Esophagus squamous epithelium (tissue), 5 donors: Measurements from ENCODE around the gene RELL1. TPM values are rescaled to one million over a fixed set of nuclear protein-coding genes. Genes with fewer than 3 reads are reported as not detected.

Source experiments
- DNase-seq: peaks from one replicate; lab custom pipeline; 2025; lab: John Stamatoyannopoulos, UW
- H3K27ac ChIP-seq, 4 donors: fragments of 200-600 bp; sonication (generic); one replicate each; pipeline ENCODE4 v1.5.1; 2016 to 2019; ENCODE audit warnings: mild to moderate bottlenecking in 1 of 4
- H3K27me3 ChIP-seq, 4 donors: fragments of 200-600 bp; sonication (generic); 1 replicate in 3 of 4; 2 replicates in 1 of 4; pipeline versions ENCODE4 v1.5.1 to v1.6.0; 2017 to 2021; ENCODE audit warnings: antibody characterized with exemption in 1 of 4
- H3K36me3 ChIP-seq, 3 donors: fragments of 200-600 bp; sonication (generic); one replicate each; pipeline ENCODE4 v1.5.1; 2016 to 2019
- H3K4me1 ChIP-seq, 3 donors: fragments of 200-600 bp; sonication (generic); one replicate each; pipeline ENCODE4 v1.5.1; 2017 to 2019
- H3K4me3 ChIP-seq, 4 donors: fragments of 200-600 bp; sonication (generic); 1 replicate in 3 of 4; 2 replicates in 1 of 4; pipeline ENCODE4 v1.5.1; 2016 to 2019; ENCODE audit warnings: mild to moderate bottlenecking in 2 of 4, moderate library complexity in 1 of 4
- H3K9me3 ChIP-seq, 3 donors: fragments of 200-600 bp; sonication (generic); one replicate each; pipeline ENCODE4 v1.5.1; 2016 to 2019
- CTCF ChIP-seq, 6 experiments: fragments of 450-650 bp in 4 of 6; fragments of 200-600 bp in 2 of 6; sonication (generic) in 2 of 6; IDR thresholded peaks; one replicate each; pipeline ENCODE4 v1.5.1; 2016 to 2019; ENCODE audit warnings: antibody characterized with exemption in 6 of 6, mild to moderate bottlenecking in 4 of 6, moderate library complexity in 4 of 6
- POLR2A ChIP-seq, 4 donors: fragments of 450-650 bp; IDR thresholded peaks; one replicate each; pipeline ENCODE4 v1.6.1; 2017; ENCODE audit warnings: antibody characterized with exemption in 4 of 4, mild to moderate bottlenecking in 4 of 4, moderate library complexity in 3 of 4
- WGBS, 2 donors: methylation state at CpG; one replicate each; pipeline ENCODE4 v1.1.5; 2018; 5-methylcytosine and 5-hydroxymethylcytosine counted together
- intact Hi-C: fragments of 100-400 bp; cut with DNase I; formaldehyde crosslinking; loops from one replicate; pipeline ENCODE4 v1.15.0; 2022
- total RNA-seq, 4 donors: library from RNA; depleted of rRNA; stranded (reverse); fragments of >200 nt; gene quantifications; one replicate each; pipeline ENCODE4 v1.1.0, GENCODE V29; 2016
- donor health status: DM: yes; HTN: yes; CAD: no.

The RELL1 gene
- total RNA-seq, 4 donors from 2014 or later = 20.3 to 49.0 (median 32.6) TPM

- H3K27me3 ChIP-seq = no peaks in the 10 kb centered on the region
- 73 to 91% methylated on average over 6 to 7 of the region's 7 CpGs for WGBS, 2 donors
- peak overlapping the region in 3 of 4 donors; percentile 12 to 64 (median 39) for H3K27ac ChIP-seq
- H3K4me1 ChIP-seq = peaks cover 25 to 82% (median 54%) of the 10 kb centered on the region in 3 donors
- no peaks in the 10 kb centered on the region for H3K36me3 ChIP-seq
- intact Hi-C loops = no loop called here
- no peak overlapping the region for H3K4me3 ChIP-seq
- no peak for TF ChIP-seq CTCF (IDR thresholded peaks at IDR 0.05)
- no peak for TF ChIP-seq POLR2A (IDR thresholded peaks at IDR 0.05)
- no peak for DNase-seq
- H3K9me3 ChIP-seq = no peaks in the 10 kb centered on the region
These were observed 22.6 kb downstream of the RELL1 start for GRCh38 chr4:37663552-37663951.

DNA sequence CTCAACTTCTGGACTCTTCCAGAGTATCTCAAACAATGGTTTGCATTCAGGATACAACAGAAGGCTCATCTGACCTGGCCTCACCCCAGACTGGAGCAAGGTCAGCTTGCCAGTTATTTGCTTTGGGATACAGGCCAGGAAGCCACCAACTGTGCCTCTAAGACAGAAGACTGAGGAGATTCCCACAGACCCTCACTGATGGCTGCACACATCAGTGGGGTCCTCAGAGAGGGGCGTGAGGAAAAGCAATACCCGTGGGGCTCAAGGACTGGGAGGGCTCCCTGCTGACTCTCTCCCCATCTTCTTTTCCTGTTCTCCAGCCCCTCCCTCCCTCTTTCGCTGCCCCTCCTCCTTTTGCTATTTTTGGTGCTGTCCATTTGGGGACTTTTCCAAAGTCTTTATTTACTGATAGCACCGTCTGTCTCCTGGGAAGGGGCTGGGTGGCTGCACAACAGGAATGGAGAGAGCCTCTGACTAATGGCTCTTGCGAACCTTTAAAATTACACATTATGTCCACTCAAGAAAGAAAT is 23.2 kb downstream of the RELL1 start:
- no peak overlapping the region for H3K4me3 ChIP-seq
- DNase-seq = no peak
- H3K4me1 ChIP-seq = peaks cover 25 to 80% (median 54%) of the 10 kb centered on the region in 3 donors
- H3K27me3 ChIP-seq = no peaks in the 10 kb centered on the region
- H3K9me3 ChIP-seq = no peaks in the 10 kb centered on the region
- no peaks in the 10 kb centered on the region for H3K36me3 ChIP-seq
- intact Hi-C loops = no loop called here
- 37 to 78% methylated on average over 3 to 4 of the region's 5 CpGs for WGBS, 2 donors
- peak overlapping the region in 3 of 4 donors; percentile 6 to 64 (median 49) for H3K27ac ChIP-seq
- TF ChIP-seq POLR2A (IDR thresholded peaks at IDR 0.05) (no peak), CTCF (IDR thresholded peaks at IDR 0.05) (no peak)

DNA sequence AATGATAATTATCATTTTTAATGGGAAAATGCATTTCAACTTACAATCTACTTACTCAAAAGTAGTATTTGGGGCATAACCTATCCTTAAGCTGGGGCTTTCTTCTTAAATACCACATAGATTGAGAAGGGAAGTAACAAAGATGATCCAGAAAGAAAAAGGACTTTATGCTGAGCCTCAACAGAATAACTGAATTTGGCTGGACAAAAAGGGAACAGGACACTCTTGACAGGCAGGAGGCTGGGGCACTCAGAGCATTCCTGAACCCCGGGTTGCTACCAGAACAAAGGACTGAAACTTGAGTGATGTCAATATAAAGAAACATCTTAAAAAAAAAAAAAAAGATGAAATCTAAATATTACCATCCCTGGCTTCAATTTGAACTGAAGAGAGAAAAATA is 23.9 kb downstream of the RELL1 start:
- H3K4me1 ChIP-seq = peaks cover 25 to 73% (median 48%) of the 10 kb centered on the region in 3 donors
- H3K9me3 ChIP-seq = no peaks in the 10 kb centered on the region
- no peak for DNase-seq
- TF ChIP-seq CTCF (IDR thresholded peaks at IDR 0.05) (no peak), POLR2A (IDR thresholded peaks at IDR 0.05) (no peak)
- WGBS, 2 donors = 6% methylated on average over 1 of the region's 1 CpG
- no peak overlapping the region for H3K4me3 ChIP-seq
- no peaks in the 10 kb centered on the region for H3K36me3 ChIP-seq
- no peaks in the 10 kb centered on the region for H3K27me3 ChIP-seq
- peak overlapping the region in 2 of 4 donors; percentile 6 to 49 for H3K27ac ChIP-seq
- intact Hi-C loops = no loop called here

DNA sequence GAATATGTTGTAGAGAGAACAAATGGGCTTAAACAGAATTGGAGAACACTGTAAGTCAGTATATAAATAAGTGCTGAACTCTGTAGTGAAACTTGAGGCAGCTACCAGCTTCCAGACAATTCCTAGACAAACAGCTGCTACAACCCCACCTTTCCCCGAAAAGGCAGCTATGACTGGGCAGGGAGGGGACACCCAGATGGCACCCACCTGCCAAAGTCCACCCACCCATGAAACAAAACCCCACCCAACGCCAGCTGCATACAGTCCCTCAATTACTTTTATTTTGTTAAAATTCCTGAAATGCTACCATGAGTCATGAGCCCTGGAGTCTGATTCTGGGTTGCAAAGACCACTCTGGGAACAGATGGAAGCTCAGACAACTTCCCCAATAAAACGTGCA is 24.4 kb downstream of the RELL1 start:
- no peak overlapping the region for H3K4me3 ChIP-seq
- peak overlapping the region in 2 of 4 donors; percentile 6 to 22 for H3K27ac ChIP-seq
- TF ChIP-seq CTCF (IDR thresholded peaks at IDR 0.05) (no peak), POLR2A (IDR thresholded peaks at IDR 0.05) (no peak)
- H3K36me3 ChIP-seq = peaks cover 0 to 4% (median 0%) of the 10 kb centered on the region in 3 donors
- DNase-seq = no peak
- intact Hi-C loops = no loop called here
- H3K9me3 ChIP-seq = peaks cover 0 to 2% (median 0%) of the 10 kb centered on the region in 3 donors
- 15 to 26% methylated on average over 3 of the region's 3 CpGs for WGBS, 2 donors
- H3K27me3 ChIP-seq = no peaks in the 10 kb centered on the region
- peaks cover 21 to 68% (median 43%) of the 10 kb centered on the region in 3 donors for H3K4me1 ChIP-seq

DNA sequence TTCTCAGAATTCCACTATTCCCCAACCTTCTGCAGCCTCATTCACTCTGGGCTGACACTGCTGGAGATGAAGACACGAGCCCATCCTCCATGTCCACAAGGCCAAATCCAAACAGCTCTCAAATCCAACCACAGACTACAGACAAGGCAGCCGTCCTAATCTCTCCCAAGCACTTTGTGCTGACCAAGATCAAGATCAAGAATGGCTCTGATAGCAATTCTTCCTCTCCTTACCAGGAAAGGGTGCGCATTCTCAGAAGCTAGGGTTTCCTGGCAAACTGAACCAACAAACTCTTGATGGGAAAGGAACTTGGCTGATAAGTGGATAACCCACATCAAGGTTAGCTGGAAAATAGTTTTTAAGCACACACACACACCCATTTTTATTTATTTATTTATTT is 26.5 kb downstream of the RELL1 start:
- H3K4me1 ChIP-seq = peaks cover under 1 to 48% (median 23%) of the 10 kb centered on the region in 3 donors
- peaks cover 0 to 17% (median 0%) of the 10 kb centered on the region in 3 donors for H3K36me3 ChIP-seq
- H3K9me3 ChIP-seq = peaks cover 0 to 7% (median 0%) of the 10 kb centered on the region in 3 donors
- no peak for DNase-seq
- no peaks in the 10 kb centered on the region for H3K27me3 ChIP-seq
- intact Hi-C loops = no loop called here
- H3K27ac ChIP-seq = no peak overlapping the region
- TF ChIP-seq POLR2A (IDR thresholded peaks at IDR 0.05) (no peak), CTCF (IDR thresholded peaks at IDR 0.05) (no peak)
- H3K4me3 ChIP-seq = no peak overlapping the region
- WGBS, 2 donors = 72 to 86% methylated on average over 3 of the region's 3 CpGs
